ENCODE measurements around the gene NXNL1. TPM values are rescaled to one million over a fixed set of nuclear protein-coding genes. Genes with fewer than 3 reads are reported as not detected.

Gene NXNL1
- total and polyA plus RNA-seq, 2 of the 4 experiments (the other 2 are of a cell fraction), result not detected

GRCh38 chr19:17415121-17415520, 45.6 kb downstream of the NXNL1 start:
- H3K4me1 ChIP-seq (ENCODE audit: control insufficient read depth, insufficient read depth, low read length), result peaks cover 9% of the 10 kb centered on the region
- ATAC-seq (ENCODE audit: low read depth) (no peak), DNase-seq (no peak)
- no TSS peak for BruUV-seq (replicated peaks)
- WGBS, 2 experiments (ENCODE audit: extremely low coverage in 2 of 2, insufficient read length in 1 of 2), result 29% methylated on average over 2 of the region's 6 CpGs; no CpG with 5 or more reads in 1 of the 2 experiments
- no peak overlapping the region for H2BK120ac ChIP-seq (ENCODE audit: low read depth, low read length)
- no peak overlapping the region for H3K23ac ChIP-seq (ENCODE audit: low read depth, low read length)
- no peaks in the 10 kb centered on the region for H3K36me3 ChIP-seq (ENCODE audit: control insufficient read depth, insufficient read depth, low read length)
- peaks cover 4% of the 10 kb centered on the region; the same call in 1 of the 2 replicates for H3K9me1 ChIP-seq (ENCODE audit: insufficient read depth, low read length)
- H3K18ac ChIP-seq (ENCODE audit: low read depth, low read length), result no peak overlapping the region
- no peak overlapping the region for H3K4me3 ChIP-seq (ENCODE audit: insufficient read depth, low read depth, low read length)
- H2AK5ac ChIP-seq (ENCODE audit: low read depth, low read length), result no peak overlapping the region
- no peak overlapping the region for H3K4me2 ChIP-seq (ENCODE audit: low read depth, low read length)
- no peak overlapping the region for H3K9ac ChIP-seq (ENCODE audit: low read depth, low read length)
- H3K9me3 ChIP-seq (ENCODE audit: control insufficient read depth, insufficient read depth, low read length), result no peaks in the 10 kb centered on the region
- no peak overlapping the region for H2BK20ac ChIP-seq (ENCODE audit: low read depth, low read length)
- no peak overlapping the region for H3K14ac ChIP-seq (replicated peaks; ENCODE audit: low read depth, low read length)
- H2BK15ac ChIP-seq (ENCODE audit: low read depth, low read length), result no peak overlapping the region
- ChIA-PET POLR2A (ENCODE audit: unreplicated experiment) (no interaction called here), CTCF (no interaction called here)
- dilution Hi-C loops (cut with HindIII; ENCODE audit: low sequenced_read_pairs, unreplicated experiment) (no loop called here), in situ Hi-C loops (cut with MboI; ENCODE audit: low sequenced_read_pairs) (no loop called here), intact Hi-C loops (cut with micrococcal nuclease) (no loop called here)
- H4K91ac ChIP-seq (ENCODE audit: insufficient read depth, low read depth, low read length), result no peak overlapping the region
- H3K27me3 ChIP-seq (ENCODE audit: control insufficient read depth, insufficient read depth, low read length), result 0 out of 2 replicates have a peak, but pooled peaks cover 1% of the 10 kb centered on the region
- no peak overlapping the region for H3K4ac ChIP-seq (ENCODE audit: low read depth, low read length)
- H2AK9ac ChIP-seq (replicated peaks; ENCODE audit: low read depth, low read length, poor library complexity), result no peak overlapping the region
- H4K5ac ChIP-seq (ENCODE audit: low read depth, low read length), result no peak overlapping the region
- H3K79me1 ChIP-seq (ENCODE audit: low read depth in 1 of 2, low read length in 2 of 2), result peaks cover 0 to 4% of the 10 kb centered on the region in 2 experiments; a peak in 2 of 4 replicates
- H4K8ac ChIP-seq (ENCODE audit: low read depth in 2 of 2, low read length in 2 of 2), result no peak overlapping the region
- no peak overlapping the region for H2BK5ac ChIP-seq (ENCODE audit: low read depth, low read length, poor library complexity, severe bottlenecking)
- TF ChIP-seq ELK1 (IDR thresholded peaks at IDR 0.05; ENCODE audit: borderline replicate concordance, low read depth, low read length), result no peak
- no peak for TF ChIP-seq MXI1 (IDR thresholded peaks at IDR 0.05; ENCODE audit: borderline replicate concordance, low read depth, low read length)
- TF ChIP-seq RAD21 (IDR thresholded peaks at IDR 0.05; ENCODE audit: low read length), result no peak
- no peak for TF ChIP-seq SMC3 (IDR thresholded peaks at IDR 0.05; ENCODE audit: low read depth, low read length)
- no peak for TF ChIP-seq POLR2A (IDR thresholded peaks at IDR 0.05; ENCODE audit: low read depth, low read length)
- no peak for TF ChIP-seq CEBPB (IDR thresholded peaks at IDR 0.05; ENCODE audit: low read depth, low read length)
- TF ChIP-seq MAZ (IDR thresholded peaks at IDR 0.05; ENCODE audit: borderline replicate concordance, low read depth, low read length), result no peak
- TF ChIP-seq BHLHE40 (IDR thresholded peaks at IDR 0.05; ENCODE audit: low read depth, low read length), result no peak
- no peak for TF ChIP-seq NFE2L2 (IDR thresholded peaks at IDR 0.05; ENCODE audit: low read depth, low read length)
- no peak overlapping the region for H3K27ac ChIP-seq (ENCODE audit: insufficient read depth, low read length)
- no peaks in the 10 kb centered on the region for H4K20me1 ChIP-seq (ENCODE audit: insufficient read depth, low read length)
- no peak overlapping the region for H3K56ac ChIP-seq (ENCODE audit: extremely low read depth, insufficient read depth, low read length)
- no peak overlapping the region for H2AFZ ChIP-seq (replicated peaks; ENCODE audit: low read length, poor library complexity)

Measured in IMR-90 (cell line).